ENCODE data around the gene TNKS1BP1.

DNA sequence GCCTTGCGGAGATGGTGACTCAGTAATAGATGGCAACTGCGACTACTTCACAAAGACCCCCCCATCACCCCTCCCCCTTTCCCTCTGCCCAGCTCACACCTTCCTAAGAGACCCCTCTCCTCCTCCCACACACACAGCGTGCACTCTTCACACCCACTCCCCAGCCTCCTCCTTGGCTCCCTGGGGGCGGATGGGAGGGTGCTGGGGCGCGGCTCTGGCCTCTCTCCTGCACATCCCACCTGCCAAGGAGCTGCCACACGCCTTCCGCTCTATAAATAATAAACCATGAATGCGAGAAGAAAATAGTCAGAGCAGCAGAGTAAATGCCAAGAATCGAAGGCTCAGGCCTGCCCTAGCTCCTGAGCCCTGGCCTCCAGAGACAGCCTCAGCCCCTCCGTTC, 17.9 kb upstream of the TNKS1BP1 start:
- TF ChIP-seq, protein P1, sequence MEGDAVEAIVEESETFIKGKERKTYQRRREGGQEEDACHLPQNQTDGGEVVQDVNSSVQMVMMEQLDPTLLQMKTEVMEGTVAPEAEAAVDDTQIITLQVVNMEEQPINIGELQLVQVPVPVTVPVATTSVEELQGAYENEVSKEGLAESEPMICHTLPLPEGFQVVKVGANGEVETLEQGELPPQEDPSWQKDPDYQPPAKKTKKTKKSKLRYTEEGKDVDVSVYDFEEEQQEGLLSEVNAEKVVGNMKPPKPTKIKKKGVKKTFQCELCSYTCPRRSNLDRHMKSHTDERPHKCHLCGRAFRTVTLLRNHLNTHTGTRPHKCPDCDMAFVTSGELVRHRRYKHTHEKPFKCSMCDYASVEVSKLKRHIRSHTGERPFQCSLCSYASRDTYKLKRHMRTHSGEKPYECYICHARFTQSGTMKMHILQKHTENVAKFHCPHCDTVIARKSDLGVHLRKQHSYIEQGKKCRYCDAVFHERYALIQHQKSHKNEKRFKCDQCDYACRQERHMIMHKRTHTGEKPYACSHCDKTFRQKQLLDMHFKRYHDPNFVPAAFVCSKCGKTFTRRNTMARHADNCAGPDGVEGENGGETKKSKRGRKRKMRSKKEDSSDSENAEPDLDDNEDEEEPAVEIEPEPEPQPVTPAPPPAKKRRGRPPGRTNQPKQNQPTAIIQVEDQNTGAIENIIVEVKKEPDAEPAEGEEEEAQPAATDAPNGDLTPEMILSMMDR (IDR thresholded peaks at IDR 0.05; ENCODE audit: low read length) = no peak
- TF ChIP-seq EZH2 (IDR thresholded peaks at IDR 0.05; ENCODE audit: borderline replicate concordance, low read length) = no peak

Data from OCI-LY1 (cell line).